Muscle layer of colon (tissue), 2 donors: Measurements from ENCODE around the gene OR2B2.
"Not testable (repeated sequence)": the region's sequence is repeated elsewhere in the genome, so short reads cannot be mapped to it uniquely, and the experiment has no call there.

Experiments
- H3K27ac ChIP-seq: one replicate; pipeline ENCODE4 v1.7.0; 2013; ENCODE audit warnings: low read depth, mild to moderate bottlenecking, low read length, moderate library complexity
- H3K27me3 ChIP-seq, 2 donors: one replicate each; pipeline ENCODE4 v1.7.0; 2013; ENCODE audit warnings: low read length in 2 of 2, mild to moderate bottlenecking in 2 of 2; ENCODE audit not compliant: insufficient read depth in 2 of 2, control insufficient read depth in 1 of 2
- H3K36me3 ChIP-seq: one replicate; pipeline ENCODE4 v1.7.0; 2013; ENCODE audit warnings: mild to moderate bottlenecking, low read length; ENCODE audit not compliant: insufficient read depth
- H3K4me1 ChIP-seq: one replicate; pipeline ENCODE4 v1.7.0; 2013; ENCODE audit warnings: mild to moderate bottlenecking, low read length; ENCODE audit not compliant: insufficient read depth
- H3K4me3 ChIP-seq, 2 donors: one replicate each; pipeline ENCODE4 v1.7.0; 2013; ENCODE audit warnings: low read length in 2 of 2, low read depth in 1 of 2, mild to moderate bottlenecking in 1 of 2, moderate library complexity in 1 of 2
- H3K9ac ChIP-seq: one replicate; pipeline ENCODE4 v1.7.0; 2013; ENCODE audit warnings: low read length
- H3K9me3 ChIP-seq: one replicate; pipeline ENCODE4 v1.7.0; 2013; ENCODE audit warnings: mild to moderate bottlenecking, low read length
- donor health status: abdominal sarcoma.
- donor health status: Adenocarcinoma of cecum.

The OR2B2 gene

DNA sequence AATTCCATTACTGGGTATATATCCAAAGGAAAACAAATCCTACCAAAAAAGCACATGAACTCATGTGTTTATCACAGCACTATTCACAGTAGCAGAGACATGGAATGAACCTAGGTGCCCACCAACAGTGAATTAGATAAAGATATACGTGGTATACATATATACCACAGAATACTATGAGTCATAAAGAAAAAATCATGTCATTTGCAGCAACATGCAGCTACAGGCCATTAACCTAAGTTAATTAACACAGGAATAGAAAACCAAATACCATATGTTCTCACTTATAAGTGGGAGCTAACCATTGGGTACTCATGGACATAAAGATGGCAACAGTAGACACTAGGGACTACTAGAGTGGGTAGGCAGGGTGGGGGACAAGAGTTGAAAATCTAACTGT lies 4.2 kb downstream of the OR2B2 start:
- Histone ChIP-seq H3K4me1 (no peaks in the 10 kb centered on the region), H3K9me3 (no peaks in the 10 kb centered on the region), H3K36me3 (no peaks in the 10 kb centered on the region), H3K4me3 (no peak overlapping the region), H3K27ac (no peak overlapping the region), H3K9ac (no peak overlapping the region), H3K27me3 (no peaks in the 10 kb centered on the region)

DNA sequence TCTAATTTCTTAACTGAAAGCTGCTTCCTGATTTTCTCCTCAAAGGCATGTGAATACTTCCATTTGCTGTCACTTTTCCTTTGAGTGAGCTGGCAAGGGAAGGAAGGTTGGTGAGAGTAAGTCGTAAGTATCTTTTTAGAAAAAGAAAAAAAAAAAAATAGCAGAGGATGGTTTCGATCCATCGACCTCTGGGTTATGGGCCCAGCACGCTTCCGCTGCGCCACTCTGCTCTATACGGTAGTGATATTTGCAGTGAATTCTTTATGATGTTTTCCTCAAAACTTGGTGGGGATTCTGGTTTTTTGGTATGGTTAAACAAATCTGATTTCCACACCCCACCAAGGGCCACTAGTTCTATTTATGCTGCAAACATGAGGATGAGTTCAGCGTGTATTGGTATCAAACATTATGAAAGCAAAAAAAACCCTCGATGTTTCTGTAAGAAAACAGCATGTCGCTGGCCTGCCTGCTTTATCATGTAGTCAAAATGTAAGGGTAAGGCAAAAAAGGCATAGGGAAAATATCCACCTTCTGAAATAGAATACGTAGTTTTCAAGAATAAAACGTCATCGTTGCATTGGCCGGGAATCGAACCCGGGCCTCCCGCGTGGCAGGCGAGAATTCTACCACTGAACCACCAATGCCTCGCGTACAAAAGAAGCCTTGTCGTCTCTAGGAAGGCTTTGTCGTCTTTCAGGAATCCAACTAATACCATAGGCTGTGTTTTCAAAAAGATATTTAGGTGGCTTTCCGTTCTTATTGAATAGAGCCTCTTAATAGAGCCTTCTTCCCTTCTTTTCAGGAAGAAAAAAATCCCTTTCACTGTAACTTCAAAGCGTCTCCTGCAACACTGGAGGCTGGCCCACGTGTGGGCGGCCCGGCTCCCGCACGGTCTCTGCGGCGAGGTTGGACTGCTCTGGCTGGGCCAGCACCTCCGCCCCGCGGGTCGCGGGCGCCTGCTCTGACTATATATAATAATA lies 9.6 kb downstream of the OR2B2 start:
- Histone ChIP-seq H3K9ac (peak overlapping the region; percentile 31), H3K9me3 (no peaks in the 10 kb centered on the region), H3K4me1 (no peaks in the 10 kb centered on the region), H3K4me3 (peak overlapping the region; percentile 67 to 81), H3K36me3 (no peaks in the 10 kb centered on the region), H3K27ac (peak overlapping the region; percentile 84), H3K27me3 (no peaks in the 10 kb centered on the region)

DNA sequence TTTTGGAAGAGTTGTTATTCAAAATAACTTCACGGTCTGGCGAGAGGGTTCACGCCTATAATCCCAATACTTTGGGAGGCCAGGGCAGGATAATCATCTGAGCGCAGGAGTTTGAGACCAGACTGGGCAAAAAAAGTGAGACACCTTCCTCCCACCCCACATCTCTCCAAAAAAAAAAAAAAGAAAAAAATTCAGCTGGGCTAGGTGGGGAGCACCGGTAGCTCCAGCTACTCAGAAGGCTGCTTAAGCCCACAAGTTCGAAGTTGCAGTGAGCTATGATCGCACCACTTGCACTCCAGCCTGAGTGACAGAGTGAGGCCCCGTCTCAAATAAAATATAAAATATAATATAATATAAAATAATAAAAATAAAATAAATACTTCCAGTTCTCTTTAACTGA lies 10.4 kb downstream of the OR2B2 start:
- H3K4me1 ChIP-seq, result no peaks in the 10 kb centered on the region
- H3K9me3 ChIP-seq, result no peaks in the 10 kb centered on the region
- no peaks in the 10 kb centered on the region for H3K27me3 ChIP-seq
- H3K9ac ChIP-seq, result no peak overlapping the region
- H3K27ac ChIP-seq, result no peak overlapping the region
- H3K36me3 ChIP-seq, result no peaks in the 10 kb centered on the region
- H3K4me3 ChIP-seq, result no peak overlapping the region

DNA sequence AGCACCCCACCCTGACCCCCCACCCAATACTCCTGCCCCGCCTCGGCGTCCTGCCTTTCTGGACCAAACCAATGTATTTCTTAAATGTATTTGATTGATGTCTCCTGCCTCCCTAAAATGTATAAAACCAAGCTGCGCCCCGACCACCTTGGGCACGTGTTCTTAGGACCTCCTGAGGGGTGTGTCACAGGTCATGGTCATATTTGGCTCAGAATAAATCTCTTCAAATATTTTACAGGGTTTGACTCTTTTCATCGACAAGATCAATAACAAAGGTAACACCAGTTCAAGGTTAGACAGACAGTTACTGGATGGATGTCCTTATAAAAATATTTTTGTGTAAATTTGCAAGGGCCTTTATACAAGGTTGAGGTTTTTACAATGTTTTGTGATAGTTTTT lies 12.0 kb downstream of the OR2B2 start:
- not testable (repeated sequence) for H3K9ac ChIP-seq, H3K9me3 ChIP-seq, H3K36me3 ChIP-seq, H3K4me3 ChIP-seq, H3K4me1 ChIP-seq, H3K27ac ChIP-seq, H3K27me3 ChIP-seq

DNA sequence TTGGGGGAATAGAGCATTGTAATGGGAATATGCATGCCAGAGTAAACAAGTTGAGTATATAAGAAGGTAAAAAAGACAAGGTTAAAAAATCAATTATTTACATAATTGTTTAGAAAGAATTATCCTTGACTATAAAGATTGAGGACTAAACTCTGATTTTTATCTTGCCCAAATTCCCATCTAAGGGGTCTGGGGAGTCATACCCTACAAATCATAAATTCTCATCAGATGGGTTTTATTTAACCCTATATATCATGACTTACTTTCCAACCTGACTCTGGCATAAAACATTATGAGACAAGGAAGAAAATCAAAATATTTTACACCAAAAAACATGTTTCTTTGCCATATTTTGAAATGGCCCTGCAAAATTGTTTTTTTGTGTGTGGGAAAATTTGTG lies 12.7 kb downstream of the OR2B2 start:
- Histone ChIP-seq H3K9ac (no peak overlapping the region), H3K36me3 (no peaks in the 10 kb centered on the region), H3K27me3 (no peaks in the 10 kb centered on the region), H3K9me3 (no peaks in the 10 kb centered on the region), H3K4me1 (no peaks in the 10 kb centered on the region), H3K27ac (no peak overlapping the region), H3K4me3 (no peak overlapping the region)

DNA sequence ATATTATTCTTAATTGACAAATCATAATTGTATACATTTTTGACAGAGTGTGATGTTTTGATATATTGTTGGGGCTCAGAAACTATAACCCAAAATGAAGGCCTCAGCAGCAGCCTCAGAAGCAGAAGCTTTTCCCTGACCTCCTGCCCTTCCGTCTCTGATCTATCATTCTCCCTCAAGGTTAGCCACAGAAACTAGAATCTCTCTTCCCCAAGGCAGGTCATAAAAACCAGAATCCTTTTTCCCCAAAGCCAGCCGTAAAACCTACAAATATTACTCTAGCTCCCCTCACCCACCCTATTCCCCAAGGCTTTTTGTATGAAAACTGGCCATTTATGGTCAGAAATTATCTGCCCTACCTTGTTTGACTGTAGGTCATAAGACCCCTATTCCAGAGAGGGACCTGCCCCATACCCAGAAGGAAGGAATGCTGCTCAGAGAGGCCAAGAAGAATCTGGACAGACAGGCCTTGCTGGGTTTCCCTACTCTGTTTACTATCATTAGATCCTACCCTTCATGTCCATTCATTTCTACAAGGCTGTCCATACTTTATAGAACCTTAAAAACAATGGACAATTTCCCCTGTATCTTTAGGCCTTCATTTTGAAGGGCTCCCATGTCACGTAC lies 14.5 kb downstream of the OR2B2 start:
- H3K27me3 ChIP-seq, result peaks cover 7 to 12% of the 10 kb centered on the region in 2 donors
- no peaks in the 10 kb centered on the region for H3K36me3 ChIP-seq
- no peak overlapping the region for H3K27ac ChIP-seq
- H3K4me1 ChIP-seq, result peaks cover 12% of the 10 kb centered on the region
- H3K9ac ChIP-seq, result no peak overlapping the region
- H3K4me3 ChIP-seq, result no peak overlapping the region
- H3K9me3 ChIP-seq, result no peaks in the 10 kb centered on the region

DNA sequence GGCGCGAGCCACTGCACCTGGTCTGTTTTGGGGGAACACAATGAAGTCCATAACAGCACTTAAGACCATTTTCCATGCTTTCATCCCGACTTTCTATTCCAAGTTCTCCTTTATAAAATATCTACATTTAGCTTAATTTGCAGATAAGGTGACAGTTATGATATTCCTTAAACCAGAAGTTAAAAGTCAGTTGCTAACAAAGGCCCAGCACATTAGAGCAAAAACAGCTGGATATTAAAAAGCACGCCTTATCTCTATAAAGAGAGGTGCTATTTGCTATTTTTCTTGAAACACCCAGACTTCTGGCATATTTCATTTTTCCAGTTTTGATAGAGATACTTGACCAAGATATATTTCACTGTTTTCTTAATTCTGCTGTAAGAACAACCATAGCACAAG lies 15.8 kb downstream of the OR2B2 start:
- Histone ChIP-seq H3K4me3 (no peak overlapping the region), H3K9me3 (no peaks in the 10 kb centered on the region), H3K4me1 (peaks cover 13% of the 10 kb centered on the region), H3K9ac (no peak overlapping the region), H3K27me3 (peaks cover 20 to 25% of the 10 kb centered on the region in 2 donors), H3K36me3 (no peaks in the 10 kb centered on the region), H3K27ac (no peak overlapping the region)

DNA sequence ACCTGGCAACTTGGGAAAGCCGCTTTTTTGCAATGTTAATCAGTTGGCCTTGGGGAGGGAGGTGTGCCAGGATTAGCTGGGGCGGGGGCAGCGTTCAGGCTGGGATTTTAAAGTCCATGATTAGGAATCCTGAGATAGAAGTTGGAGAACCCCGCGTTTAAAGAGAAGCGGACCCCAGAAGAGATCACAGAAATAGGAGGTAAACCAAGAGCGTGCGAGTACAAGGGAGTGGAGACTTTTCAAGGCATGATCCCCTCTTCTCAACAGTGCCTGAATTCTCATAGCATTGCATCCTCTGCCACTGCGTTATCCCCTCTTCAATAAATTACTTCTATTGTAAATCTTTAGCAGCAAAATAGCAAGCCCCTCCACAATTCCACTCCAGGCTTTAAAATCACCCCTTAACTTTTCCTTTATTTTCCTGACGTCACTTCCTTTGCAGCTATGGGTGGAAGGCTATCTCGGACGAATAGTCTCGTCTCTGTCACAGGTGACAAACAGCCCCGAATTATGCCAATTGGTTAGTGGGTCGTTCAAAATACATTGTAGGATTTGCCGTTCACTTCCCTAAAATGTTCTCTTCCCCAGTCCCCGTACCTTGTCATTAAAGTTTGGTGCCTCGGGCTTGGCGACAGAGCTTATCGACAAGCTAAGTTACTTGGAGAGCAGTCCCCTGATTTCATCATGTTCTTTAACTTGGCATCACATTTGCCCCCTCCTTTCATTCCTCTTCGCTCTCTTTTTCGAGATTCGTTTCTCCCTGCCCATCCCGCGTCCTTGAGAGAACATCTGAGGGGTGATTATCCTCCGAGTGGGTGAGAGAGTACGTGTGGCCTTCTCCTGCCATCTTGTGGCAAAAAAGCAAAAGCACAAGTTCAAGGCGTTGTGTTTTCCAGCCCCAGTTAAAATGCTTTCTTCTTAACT lies 17.1 kb downstream of the OR2B2 start:
- Histone ChIP-seq H3K27ac (peak overlapping the region; percentile 84), H3K9me3 (no peaks in the 10 kb centered on the region), H3K27me3 (peaks cover 32 to 38% of the 10 kb centered on the region in 2 donors), H3K36me3 (no peaks in the 10 kb centered on the region), H3K9ac (peak overlapping the region; percentile 98), H3K4me3 (peak overlapping the region; percentile 45 to 96), H3K4me1 (peaks cover 19% of the 10 kb centered on the region)

DNA sequence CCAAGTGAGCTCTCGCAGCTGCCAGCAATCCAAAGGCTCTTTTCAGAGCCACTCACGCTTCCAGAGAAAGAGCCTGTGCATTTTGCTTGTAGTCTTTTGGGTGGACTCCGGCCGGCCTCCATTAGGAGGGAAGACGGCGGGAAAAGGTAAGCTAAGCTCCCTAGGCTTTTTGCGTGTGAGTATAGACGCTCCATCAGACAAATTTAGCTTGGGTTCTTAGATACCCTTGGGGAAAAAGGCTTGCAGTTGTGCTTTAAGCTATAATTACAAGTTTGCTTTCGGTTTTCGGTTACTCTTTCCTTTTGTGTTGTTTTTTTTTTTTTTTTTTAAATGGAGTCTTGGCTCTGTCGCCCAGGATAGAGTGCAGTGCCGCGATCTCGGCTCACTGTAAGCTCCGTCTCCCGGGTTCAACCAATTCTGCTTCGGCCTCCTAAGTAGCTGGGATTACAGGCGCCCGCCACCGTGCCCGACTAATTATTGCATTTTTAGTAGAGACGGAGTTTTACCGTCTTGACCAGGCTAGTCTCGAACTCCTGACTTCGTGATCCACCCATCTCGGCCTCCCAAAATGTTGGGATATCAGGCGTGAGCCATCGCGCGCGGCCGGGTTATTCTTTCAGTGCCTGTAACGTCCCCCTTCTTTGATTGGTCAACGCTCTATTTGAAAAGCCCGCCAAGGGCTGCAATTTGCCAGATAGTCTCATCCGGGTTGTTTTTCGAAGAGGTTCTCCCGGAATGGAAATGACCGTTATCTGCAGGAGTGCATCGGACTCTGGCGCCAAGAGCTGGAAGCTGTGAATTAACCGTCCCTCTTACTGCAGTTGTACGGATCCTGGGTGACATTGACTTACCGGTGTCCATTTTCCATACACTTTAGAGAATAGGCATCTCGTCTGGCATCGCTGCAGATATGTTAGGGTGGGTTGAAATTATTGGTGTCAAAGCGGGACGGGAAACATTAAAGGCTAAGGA lies 18.1 kb downstream of the OR2B2 start:
- H3K27ac ChIP-seq, result peak overlapping the region; percentile 84
- H3K9ac ChIP-seq, result peak overlapping the region; percentile 98
- H3K9me3 ChIP-seq, result no peaks in the 10 kb centered on the region
- H3K4me1 ChIP-seq, result peaks cover 19% of the 10 kb centered on the region
- H3K36me3 ChIP-seq, result no peaks in the 10 kb centered on the region
- H3K27me3 ChIP-seq, result peaks cover 41 to 47% of the 10 kb centered on the region in 2 donors
- H3K4me3 ChIP-seq, result peak overlapping the region; percentile 45 to 96

DNA sequence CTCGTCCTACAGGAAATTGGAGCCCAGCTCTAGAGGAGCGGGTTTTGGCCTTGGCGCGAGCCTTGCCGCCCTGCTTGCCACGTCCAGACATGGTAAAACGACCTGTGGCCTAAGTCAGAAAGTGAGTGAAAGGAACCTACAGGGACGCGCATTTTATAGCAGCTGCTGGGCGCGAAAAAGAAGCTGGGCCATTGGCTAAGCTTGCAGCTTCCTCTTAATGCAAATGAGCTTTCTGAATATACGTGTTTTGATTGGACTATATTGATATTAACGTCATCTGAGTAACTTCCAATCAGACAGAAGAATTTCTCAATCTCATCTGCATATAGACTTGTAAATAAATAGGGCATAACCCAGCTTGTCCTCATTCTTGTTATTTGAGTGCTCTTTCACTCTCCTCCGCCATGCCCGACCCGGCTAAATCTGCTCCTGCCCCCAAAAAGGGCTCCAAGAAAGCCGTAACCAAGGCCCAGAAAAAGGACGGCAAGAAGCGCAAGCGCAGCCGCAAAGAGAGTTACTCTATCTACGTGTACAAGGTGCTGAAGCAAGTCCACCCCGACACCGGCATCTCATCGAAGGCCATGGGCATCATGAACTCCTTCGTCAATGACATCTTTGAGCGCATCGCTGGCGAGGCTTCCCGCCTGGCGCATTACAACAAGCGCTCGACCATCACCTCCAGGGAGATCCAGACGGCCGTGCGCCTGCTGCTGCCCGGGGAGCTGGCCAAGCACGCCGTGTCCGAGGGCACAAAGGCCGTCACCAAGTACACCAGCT lies 18.9 kb downstream of the OR2B2 start:
- Histone ChIP-seq H3K9ac (no peak overlapping the region), H3K27ac (no peak overlapping the region), H3K4me3 (peak overlapping the region; percentile 45 to 96), H3K9me3 (no peaks in the 10 kb centered on the region), H3K4me1 (peaks cover 19% of the 10 kb centered on the region), H3K27me3 (peaks cover 44 to 53% of the 10 kb centered on the region in 2 donors), H3K36me3 (no peaks in the 10 kb centered on the region)
